UCSD-AML1 (cell line): Measurements from ENCODE around the gene DLG1.
"Not testable (repeated sequence)": the region's sequence is repeated elsewhere in the genome, so short reads cannot be mapped to it uniquely, and the experiment has no call there.

Experiments
- DNase-seq: peaks from one replicate; lab custom pipeline; 2025; ENCODE audit not compliant: unreplicated experiment; lab: John Stamatoyannopoulos, UW

DLG1 gene

DNA sequence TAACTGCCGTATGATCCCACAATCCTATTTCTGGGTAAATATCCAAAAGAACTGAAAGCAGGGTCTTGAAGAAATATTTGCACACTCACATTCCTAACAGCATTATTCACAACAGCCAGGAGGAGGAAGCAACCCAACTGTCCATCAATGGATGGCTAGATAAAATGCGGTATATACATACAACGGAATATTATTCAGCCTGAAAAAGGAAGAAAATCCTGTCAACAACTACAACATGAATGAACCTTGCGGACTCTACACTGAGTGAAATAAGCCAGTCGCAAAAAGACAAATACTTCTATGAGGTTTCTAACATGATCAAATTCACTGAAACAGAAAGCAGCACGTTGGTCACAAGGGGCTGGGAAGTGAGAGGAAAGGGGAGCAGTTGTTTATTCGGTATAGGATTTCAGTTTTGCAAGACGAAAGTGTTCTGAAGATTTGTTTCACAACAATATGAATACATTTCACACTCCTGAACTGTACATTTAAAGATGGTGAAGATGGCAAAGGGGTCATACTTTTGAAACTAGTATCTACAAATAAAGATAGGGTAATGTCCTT lies 6.2 kb downstream of the DLG1 start:
- DNase-seq: no peak

DNA sequence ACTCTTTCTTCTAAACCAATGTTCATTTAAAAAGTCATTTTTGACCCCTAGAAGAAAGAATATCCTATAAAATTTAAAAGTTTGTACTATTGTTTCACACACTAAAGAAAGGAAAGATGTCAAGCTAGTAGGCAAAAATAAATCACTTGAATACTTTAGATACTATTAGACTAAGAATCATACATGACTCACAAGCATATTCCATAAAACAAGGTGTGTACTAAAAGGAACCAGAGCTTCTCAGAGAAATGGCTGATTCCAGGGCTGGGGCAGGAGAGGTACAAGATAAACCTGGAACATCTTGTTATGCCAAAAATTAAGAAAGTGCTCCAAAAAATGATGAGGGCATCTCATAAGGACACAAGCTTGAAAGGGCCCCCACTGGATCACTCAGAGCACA lies 8.7 kb downstream of the DLG1 start:
- no peak for DNase-seq

DNA sequence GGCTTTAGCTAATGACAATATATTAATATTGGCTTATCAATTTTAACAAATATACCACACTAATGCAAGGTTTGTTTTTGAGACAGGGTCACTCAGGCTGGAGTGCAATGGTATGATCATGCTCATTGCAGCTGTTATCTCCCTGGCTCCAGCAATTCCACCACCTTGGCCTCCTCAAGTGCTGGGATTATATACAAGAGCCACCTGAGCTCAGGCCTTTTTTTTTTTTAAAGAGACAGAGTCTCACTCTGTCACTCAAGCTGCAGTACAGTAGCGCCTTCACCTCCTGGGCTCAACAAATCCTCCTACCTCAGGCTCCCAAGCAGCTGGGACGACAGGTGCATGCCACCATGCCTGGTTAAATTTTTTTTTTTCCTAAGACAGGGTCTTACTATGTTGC lies 11.7 kb downstream of the DLG1 start:
- no peak for DNase-seq

DNA sequence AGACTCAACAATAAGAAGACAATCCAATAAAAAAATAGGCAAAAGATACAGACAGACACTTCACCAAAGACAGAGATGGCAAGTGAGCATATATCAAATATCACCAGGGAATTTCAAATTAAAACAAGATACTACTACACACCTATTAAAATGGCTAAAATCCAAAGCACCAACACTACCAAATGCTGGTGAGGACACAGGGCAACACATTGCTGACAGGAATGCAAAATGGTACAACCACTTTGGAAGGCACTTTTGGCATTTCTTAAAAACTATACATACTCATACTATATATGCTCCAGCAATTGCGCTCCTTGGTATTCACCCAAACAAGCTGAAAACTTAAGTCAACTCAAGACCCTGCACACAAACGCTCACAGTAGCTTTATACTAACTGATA lies 12.9 kb downstream of the DLG1 start:
- no peak for DNase-seq

DNA sequence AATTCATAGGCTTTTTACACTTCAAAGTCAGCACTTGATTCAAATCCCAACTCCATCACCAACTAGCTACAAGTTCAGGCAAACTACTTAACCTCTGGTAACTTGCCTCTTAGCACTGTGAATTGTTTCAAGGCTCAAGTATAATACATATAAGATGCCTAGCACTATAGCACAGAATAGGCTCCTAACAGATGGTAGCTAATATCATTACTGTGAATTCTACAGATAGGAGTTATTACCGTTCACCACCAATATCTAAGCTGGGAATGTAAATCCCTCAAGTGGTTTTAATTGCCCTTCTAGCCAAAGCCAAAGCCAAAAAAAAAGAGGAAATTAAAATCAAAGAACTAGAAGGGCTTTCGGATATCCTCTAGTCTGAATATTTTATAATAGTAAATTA lies 15.4 kb downstream of the DLG1 start:
- no peak for DNase-seq

DNA sequence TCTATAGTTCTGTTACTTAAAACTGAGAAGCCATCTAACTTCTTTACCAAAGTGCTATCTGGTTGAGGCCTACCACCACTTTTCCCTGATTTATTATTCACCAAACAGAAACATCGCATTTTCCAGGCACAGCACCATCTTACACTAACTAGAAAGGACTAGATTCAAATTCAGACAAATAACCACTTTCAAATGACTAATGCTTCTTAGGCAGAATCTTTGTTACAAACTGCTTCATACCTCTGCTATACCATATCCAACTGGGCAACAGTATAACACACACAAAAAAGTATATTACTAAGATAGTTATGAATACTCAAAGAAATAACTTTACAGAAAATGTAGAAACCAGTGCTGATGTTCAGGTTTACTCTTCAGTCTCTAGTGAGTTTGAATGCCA lies 16.6 kb downstream of the DLG1 start:
- no peak for DNase-seq

DNA sequence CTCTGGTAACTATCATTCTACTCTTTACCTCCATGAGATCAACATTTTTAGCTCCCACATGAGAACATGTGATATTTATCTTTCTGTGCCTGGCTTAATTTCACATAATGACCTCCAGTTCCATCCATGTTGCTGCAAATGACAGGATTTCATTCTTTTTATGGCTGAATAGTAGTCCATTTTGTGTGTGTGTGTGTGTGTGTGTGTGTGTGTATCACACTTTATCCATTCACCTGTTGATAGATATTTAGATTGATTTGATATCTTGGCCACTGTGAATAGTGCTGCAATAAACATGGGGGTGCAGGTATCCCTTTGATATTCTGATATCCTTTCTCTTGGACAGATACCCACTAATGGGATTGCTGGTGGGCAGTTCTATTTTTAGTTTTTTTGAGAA lies 18.3 kb downstream of the DLG1 start:
- DNase-seq: no peak

DNA sequence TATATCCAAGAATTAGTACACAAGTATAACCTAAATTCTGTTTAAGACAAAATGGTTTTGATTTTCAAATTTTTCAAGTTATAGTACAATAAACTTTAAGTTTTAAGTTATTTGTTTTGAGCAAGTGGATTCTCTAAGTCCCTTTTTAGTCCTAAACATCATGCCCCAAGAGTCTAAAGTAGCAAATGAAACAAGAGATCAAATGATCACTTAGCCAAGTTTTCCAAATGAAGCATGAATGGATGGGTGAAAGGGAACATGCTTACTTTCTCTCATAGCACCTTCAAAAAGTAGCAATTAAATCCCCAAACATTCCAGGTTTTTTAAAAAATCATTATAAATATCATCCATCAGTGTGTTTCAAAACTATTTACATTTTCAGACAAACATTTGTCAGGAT lies 19.5 kb downstream of the DLG1 start:
- DNase-seq: no peak

DNA sequence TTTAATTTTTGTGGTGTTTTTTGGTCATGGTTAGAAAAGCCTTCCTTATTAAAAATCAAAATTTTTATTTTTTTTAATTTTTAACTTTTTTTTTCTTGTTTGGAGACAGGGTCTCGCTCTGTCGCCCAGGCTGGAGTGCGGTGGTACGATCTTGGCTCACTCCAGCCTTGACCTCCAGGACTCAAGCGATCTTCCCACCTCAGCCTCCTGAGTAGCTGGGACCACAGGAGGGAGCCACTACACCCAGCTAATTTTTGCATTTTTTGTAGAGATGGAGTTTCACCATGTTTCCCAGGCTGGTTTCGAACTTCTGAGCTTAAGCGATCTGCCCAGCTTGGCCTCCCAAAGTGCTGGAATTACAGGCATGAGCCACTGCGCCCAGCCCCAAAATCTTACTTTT lies 21.6 kb downstream of the DLG1 start:
- DNase-seq: not testable (repeated sequence)

DNA sequence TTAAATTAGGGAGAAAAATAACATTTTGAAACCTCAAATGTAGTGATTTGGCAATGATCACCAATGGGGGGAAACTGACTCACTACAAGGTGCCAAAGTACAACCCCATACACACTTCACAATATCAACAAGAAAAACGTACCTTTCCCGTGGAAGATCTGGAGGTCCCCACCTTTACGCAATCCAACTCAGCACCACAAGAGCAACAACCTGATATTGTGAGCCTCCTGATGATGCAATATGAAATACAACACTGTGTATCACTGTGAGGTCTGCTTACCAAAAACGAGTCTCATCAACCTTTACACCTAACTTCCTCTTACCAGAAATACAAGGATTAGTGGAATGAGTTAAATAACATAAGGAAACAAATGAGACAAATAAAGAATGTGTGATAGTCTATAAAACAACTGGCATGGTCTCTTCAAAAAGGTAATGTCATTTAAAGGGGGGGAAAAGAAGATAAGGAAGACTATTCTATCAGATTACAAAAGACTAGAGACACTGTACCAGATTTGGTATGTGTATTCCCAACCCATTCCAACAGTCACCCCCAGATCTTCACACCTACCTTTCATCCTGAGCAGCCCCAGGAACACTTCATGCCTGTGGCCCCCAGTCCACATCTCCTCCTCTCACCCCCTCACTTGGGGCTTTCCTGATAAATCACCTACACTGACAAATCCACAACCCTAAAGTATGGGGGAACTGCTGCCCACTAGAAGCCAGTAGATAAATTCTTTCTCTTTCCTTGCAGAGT lies 27.7 kb downstream of the DLG1 start:
- DNase-seq: no peak

DNA sequence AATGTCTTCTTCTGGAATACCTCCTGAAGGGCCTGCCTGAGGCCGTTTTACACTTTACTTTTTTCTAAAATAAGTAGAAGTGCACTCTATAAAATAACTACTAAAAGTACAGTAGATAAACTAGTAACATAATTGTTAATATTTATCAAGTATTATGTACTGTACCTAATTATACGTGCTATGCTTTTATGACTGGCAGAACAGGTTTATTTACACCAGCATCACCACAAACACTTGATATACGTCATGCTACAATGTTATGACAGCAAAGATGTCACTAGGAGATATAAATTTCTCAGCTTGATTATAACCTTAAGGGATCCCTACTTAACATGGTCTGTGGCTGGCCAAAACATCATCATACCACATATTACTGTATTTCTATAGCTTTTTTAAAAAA lies 29.4 kb downstream of the DLG1 start:
- DNase-seq: no peak

DNA sequence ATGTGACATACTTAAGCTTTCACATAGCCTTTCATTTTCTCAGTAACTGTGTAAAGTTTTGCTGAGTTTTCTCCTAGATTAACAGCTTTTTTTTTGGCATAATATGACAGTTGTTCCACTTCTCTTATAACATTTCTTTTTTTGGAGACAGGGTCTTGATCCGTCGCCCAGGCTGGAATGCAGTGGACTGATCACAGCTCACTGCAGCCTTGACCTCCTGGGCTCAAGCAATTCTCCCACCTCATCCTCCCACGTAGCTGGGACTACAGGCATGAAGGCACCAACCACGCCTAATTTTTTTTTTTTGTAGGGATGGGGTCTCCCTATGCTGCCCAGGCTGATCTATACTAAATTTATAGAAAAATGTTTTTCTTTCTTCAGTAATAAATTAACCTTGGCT lies 30.1 kb downstream of the DLG1 start:
- no peak for DNase-seq

DNA sequence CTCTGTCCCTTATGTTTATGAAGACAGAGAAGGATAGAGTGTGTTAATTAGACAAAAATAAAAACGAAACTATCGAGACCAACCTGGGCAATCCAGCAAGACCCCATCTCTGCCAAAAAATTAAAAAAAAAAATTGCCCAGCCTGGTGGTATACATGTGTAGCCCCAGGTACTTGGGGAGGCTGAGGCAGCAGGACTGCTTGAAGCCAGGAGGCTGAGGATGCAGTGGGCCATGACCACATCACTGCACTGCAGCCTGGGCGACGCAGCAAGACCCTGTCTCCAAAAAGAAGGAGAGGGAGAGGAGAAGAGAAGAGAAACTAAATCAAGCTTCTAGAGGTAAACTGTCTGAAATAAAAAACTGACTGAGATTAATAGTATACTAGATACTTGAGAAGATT lies 32.1 kb downstream of the DLG1 start:
- DNase-seq: no peak

DNA sequence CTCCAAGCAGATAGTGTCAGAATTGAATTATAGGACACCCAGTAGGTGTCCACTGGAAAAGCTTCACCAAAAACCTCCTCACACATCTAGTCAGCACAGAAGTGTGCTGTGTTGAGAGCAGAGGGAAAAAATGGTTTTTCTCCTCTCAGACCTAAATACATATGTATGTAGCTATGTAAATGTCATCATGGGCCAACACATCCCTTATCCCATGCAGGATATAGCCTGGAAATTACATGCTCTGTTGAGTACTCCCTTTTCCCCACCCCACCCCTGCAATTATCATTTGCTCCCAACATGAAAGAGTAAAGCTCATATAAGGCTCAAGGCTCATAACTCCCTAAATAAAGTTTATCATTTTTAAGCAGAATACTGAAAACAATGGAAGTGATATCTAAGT lies 35.7 kb downstream of the DLG1 start:
- no peak for DNase-seq

DNA sequence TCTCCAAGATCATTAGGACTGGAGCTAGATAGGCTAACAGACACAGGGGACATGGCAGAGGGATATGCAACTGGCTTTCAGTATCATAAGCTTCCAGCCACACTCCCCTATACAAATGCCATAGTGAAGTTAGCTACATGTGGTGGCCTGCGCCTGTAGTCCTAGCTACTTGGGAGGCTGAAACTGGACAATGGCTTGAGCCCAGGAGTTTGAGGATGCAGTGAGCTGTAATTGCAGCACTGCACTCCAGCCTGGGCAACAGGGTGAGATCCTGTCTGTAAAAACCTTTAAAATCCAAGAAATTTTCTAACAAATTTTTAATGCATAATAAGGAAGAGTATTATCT lies 37.3 kb downstream of the DLG1 start:
- no peak for DNase-seq

DNA sequence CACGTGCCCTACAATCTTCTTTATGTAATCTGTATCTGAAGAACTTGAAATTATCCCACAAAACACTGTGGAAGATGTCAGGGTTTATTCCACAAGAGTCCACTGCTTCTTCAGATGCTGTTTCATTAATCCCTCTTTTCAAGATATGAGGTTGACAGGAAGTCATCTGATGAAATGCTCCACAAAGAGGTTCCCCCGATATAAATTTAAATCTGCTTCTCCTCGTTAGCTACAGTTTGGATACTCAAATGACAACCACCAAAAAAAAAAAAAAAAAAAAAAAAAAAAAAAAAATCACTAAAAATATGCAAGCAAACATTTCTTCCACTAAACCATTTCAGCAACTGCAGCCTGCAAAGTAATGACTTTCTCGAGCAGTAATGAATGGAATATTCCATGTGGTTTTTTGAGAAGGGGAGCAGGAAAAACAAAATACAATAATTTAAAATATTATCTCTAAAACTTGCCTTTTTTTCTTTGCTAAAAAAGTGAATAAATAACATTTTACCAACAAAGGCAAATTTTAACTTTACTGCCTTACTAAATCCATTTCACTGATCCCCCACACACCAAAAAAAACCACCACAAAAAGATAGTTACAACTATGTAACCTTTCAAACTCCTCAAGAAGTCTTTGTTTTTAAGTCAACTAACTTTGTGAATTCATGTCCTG lies 37.8 kb downstream of the DLG1 start:
- no peak for DNase-seq

DNA sequence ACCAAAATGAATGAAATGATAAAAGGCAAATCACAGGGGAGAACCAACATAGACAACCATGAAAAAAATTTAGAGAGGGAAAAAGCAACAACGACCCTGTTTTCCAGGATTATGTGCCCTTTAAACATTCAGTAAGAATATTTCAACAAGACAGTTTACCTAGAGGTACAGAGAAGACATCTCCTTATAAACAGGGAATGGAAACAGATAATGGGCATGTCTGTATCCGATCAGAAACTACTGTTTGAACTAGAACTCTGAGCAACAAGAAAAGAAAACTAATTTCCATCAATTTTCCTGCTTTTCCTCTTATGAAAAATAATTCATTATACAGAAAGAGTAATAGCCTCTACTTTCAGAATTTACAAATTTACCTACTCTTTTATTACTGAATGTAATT lies 39.3 kb downstream of the DLG1 start:
- DNase-seq: no peak

DNA sequence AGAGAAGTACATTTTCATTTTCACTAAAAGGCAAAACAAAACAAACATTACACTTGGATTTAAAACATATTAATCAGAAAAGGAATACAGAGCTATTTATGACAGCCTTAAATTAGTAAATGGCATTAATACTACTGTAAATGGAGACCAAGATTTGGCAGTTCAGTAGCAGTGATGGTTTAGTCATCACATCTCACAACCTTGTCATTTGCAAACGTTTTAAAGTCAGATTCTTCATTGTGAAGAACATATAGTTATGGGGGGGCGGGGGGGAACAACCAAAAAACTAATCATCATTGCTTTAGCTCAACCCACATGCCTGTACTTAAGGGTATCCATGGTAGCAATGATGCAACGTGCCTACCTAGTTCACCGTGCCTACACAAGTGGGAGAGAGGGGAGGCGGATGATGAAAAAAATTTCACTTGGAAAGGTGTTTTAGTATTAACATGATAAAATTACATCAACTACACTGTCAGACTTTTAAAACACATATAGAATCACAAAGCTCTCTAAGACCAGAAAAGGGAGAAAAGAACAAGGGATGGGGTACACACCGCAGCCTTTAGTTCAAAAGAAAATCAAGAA lies 40.1 kb downstream of the DLG1 start:
- DNase-seq: no peak

DNA sequence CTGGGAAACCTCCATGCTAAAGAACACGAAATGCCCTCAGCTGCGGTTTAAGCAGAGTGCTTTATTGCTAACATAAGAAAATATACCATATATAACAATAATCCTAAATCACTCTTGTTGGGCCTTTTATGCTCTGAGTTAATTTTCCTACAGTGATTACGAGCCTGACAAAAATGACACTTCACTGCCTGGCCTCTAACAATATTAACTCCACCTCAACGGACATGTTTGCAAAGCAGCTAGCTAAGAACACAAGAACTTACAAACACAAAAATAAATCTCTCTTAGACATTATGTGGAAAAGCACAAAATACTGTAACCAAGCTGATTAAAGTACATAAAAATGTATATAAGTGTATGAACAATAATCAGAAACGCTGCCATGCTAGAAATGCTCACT lies 40.7 kb downstream of the DLG1 start:
- DNase-seq: no peak

DNA sequence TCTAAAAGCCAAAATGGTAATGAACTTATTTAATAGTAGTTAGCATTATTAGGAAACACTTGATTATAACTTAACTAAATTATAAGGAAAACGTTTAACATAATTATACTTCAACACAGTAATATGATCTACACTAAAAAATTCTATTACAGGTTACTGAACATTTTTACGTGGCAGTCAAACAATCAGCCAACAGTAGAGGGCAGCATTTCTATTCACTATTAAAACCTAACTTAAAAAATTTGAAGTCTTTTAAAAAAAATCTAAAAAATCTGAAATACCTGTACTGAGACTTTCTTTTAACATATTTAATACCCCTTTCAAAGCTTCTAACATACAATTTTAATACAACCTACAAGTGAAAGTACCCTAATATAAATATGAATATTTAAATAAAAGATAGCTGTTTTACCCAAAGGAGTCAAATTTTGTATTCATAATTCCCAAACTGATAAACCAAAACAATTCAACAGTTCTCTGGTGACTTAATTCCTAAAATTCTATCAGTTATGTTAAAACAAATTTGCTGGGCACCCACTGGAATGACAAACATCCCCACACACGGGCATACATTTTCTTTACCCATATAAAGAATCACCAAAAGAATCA lies 41.5 kb downstream of the DLG1 start:
- no peak for DNase-seq

DNA sequence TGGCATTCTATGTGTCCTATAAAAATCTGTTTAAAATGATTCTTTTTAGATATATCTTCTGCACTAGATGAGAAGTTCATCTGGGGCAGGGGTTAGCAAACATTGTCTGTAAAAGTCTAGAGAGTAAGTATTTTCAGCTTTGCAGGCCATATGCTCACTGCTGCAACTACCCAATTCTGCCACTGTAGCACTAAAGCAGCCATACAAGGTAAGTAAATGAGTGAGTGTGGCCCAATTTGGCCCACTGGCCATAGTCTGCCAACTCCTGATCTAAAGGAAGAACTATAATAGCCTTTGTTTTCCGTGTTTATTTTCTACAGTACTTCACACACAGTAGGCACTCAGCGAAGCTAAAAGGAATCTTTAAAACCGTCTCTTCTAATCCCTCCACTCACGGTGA lies 42.3 kb downstream of the DLG1 start:
- no peak for DNase-seq
